CD14-positive monocyte (primary cell): ENCODE data around the gene APBA2. TPM values are rescaled to one million over a fixed set of nuclear protein-coding genes. Genes with fewer than 3 reads are reported as not detected.

Experiments used
- DNase-seq, 3 donors: peaks; one replicate each; pipeline ENCODE4 v3.0.0-alpha.2; 2011 to 2022
- H2AFZ ChIP-seq: 2 replicates; pipeline ENCODE4 v1.6.0; 2012; ENCODE audit warnings: mild to moderate bottlenecking, low read depth, low read length, inconsistent platforms; ENCODE audit not compliant: insufficient read depth, poor library complexity, severe bottlenecking
- H3K27ac ChIP-seq, 2 donors: 1 replicate in 1 of 2; 2 replicates in 1 of 2; pipeline ENCODE4 v1.5.1; 2012 to 2013; ENCODE audit warnings: low read length in 2 of 2, control low read depth in 1 of 2, inconsistent platforms in 1 of 2, low read depth in 1 of 2, mild to moderate bottlenecking in 1 of 2
- H3K27me3 ChIP-seq, 2 donors: one replicate each; pipeline versions ENCODE4 v1.6.0 to v1.6.1; 2011 to 2013; ENCODE audit warnings: low read length in 2 of 2; ENCODE audit not compliant: control insufficient read depth in 2 of 2, insufficient read depth in 2 of 2
- H3K36me3 ChIP-seq, 2 donors: replicated peaks in 1 of 2; 1 replicate in 1 of 2; 2 replicates in 1 of 2; pipeline versions ENCODE4 v1.5.1 to v1.6.1; 2012 to 2013; ENCODE audit warnings: low read length in 2 of 2, control low read depth in 1 of 2, inconsistent platforms in 1 of 2, mild to moderate bottlenecking in 1 of 2; ENCODE audit not compliant: insufficient read depth in 2 of 2, control insufficient read depth in 1 of 2
- H3K4me1 ChIP-seq, 2 donors: 1 replicate in 1 of 2; 2 replicates in 1 of 2; pipeline versions ENCODE4 v1.5.1 to v1.6.1; 2012 to 2013; ENCODE audit warnings: low read length in 2 of 2, control low read depth in 1 of 2, inconsistent platforms in 1 of 2, mild to moderate bottlenecking in 1 of 2, moderate library complexity in 1 of 2; ENCODE audit not compliant: insufficient read depth in 2 of 2, control insufficient read depth in 1 of 2
- H3K4me2 ChIP-seq: replicated peaks from 2 replicates; pipeline ENCODE3; 2012; ENCODE audit warnings: low read length, moderate library complexity, mild to moderate bottlenecking; ENCODE audit not compliant: poor library complexity, severe bottlenecking; ENCODE audit errors: extremely low read depth
- H3K4me3 ChIP-seq, 3 experiments: fragments of 200-600 bp in 1 of 3; sonication (generic) in 1 of 3; replicated peaks in 1 of 3; 1 replicate in 2 of 3; 2 replicates in 1 of 3; pipeline ENCODE4 v1.5.1; 2011 to 2013; ENCODE audit warnings: low read length in 3 of 3, mild to moderate bottlenecking in 3 of 3, control low read depth in 2 of 3, low read depth in 2 of 3, inconsistent platforms in 1 of 3, moderate library complexity in 1 of 3
- H3K79me2 ChIP-seq: 2 replicates; pipeline ENCODE4 v1.6.0; 2012; ENCODE audit warnings: mild to moderate bottlenecking, control low read depth, inconsistent platforms, low read length, moderate library complexity; ENCODE audit not compliant: insufficient read depth
- H3K9ac ChIP-seq: 2 replicates; pipeline ENCODE4 v1.6.0; 2017; ENCODE audit warnings: low read length, mild to moderate bottlenecking; ENCODE audit not compliant: insufficient read depth, poor library complexity, severe bottlenecking
- H3K9me3 ChIP-seq, 2 donors: replicated peaks in 1 of 2; 1 replicate in 1 of 2; 2 replicates in 1 of 2; pipeline versions ENCODE4 v1.5.1 to v1.6.1; 2012 to 2013; ENCODE audit warnings: low read length in 2 of 2, control low read depth in 1 of 2; ENCODE audit not compliant: control insufficient read depth in 1 of 2, insufficient read depth in 1 of 2
- H4K20me1 ChIP-seq: 2 replicates; pipeline ENCODE4 v1.6.0; 2012; ENCODE audit warnings: mild to moderate bottlenecking, low read length, control low read depth, moderate library complexity; ENCODE audit not compliant: insufficient read depth
- H3K27ac Mint-ChIP-seq, 7 donors: one replicate each; pipeline ENCODE4 v1.8.0; 2020; ENCODE audit warnings: mild to moderate bottlenecking in 7 of 7, mixed read lengths in 7 of 7, moderate library complexity in 6 of 7, inconsistent platforms in 2 of 7
- H3K27me3 Mint-ChIP-seq, 3 donors: one replicate each; pipeline ENCODE4 v1.8.0; 2021 to 2022; ENCODE audit warnings: low read depth in 3 of 3, mild to moderate bottlenecking in 3 of 3, mixed read lengths in 3 of 3, moderate library complexity in 3 of 3, inconsistent platforms in 1 of 3
- H3K36me3 Mint-ChIP-seq, 2 donors: one replicate each; pipeline ENCODE4 v1.8.0; 2020; ENCODE audit warnings: mixed read lengths in 2 of 2, inconsistent platforms in 1 of 2, mild to moderate bottlenecking in 1 of 2
- H3K4me1 Mint-ChIP-seq: one replicate; pipeline ENCODE4 v1.8.0; 2020; ENCODE audit warnings: mild to moderate bottlenecking, mixed read lengths
- H3K4me3 Mint-ChIP-seq, 2 donors: one replicate each; pipeline ENCODE4 v1.8.0; 2020; ENCODE audit warnings: mild to moderate bottlenecking in 2 of 2, mixed read lengths in 2 of 2, moderate library complexity in 1 of 2
- H3K9me3 Mint-ChIP-seq, 7 donors: one replicate each; pipeline ENCODE4 v1.8.0; 2020 to 2022; ENCODE audit warnings: mixed read lengths in 7 of 7, mild to moderate bottlenecking in 6 of 7, moderate library complexity in 6 of 7, inconsistent platforms in 2 of 7
- WGBS: methylation state at CpG from one replicate; pipeline ENCODE4 v1.1.5; 2013; ENCODE audit warnings: missing lambda C conversion rate; ENCODE audit not compliant: insufficient coverage; 5-methylcytosine and 5-hydroxymethylcytosine counted together
- intact Hi-C, 2 donors: fragments of 100-400 bp; cut with micrococcal nuclease; formaldehyde crosslinking; loops; one replicate each; pipeline versions ENCODE4 v1.15.0 to v1.15.1; 2023
- polyA plus RNA-seq, 3 donors: library from polyadenylated mRNA; depleted of rRNA in 1 of 3; unstranded in 2 of 3; stranded (reverse) in 1 of 3; fragments of 300-500 nt in 2 of 3; fragments of >200 nt in 1 of 3; fragmentation: Illumina TruSeq in 2 of 3; gene quantifications; 1 replicate in 2 of 3; 2 replicates in 1 of 3; pipeline ENCODE4 v1.2.3, GENCODE V29; 2012 to 2021
- TF ChIP-seq, protein P1 (sequence below): fragments of 200-600 bp; IDR thresholded peaks from one replicate; pipeline ENCODE4 v1.8.0; 2022; ENCODE audit warnings: antibody characterized with exemption, mild to moderate bottlenecking

The APBA2 gene
- polyA plus RNA-seq, 3 donors = 0.30 TPM; not detected in 2

GRCh38 chr15:29071882-29072273 lies 186.1 kb downstream of the APBA2 start:
- Histone ChIP-seq H3K4me2 (no peak overlapping the region), H3K4me1 (no peaks in the 10 kb centered on the region), H3K27me3 (no peaks in the 10 kb centered on the region), H3K9ac (no peak overlapping the region), H4K20me1 (no peaks in the 10 kb centered on the region), H3K9me3 (peaks cover 0 to 3% of the 10 kb centered on the region in 2 donors), H3K79me2 (no peaks in the 10 kb centered on the region), H2AFZ (no peak overlapping the region), H3K27ac (no peak overlapping the region), H3K36me3 (no peaks in the 10 kb centered on the region), H3K4me3 (no peak overlapping the region)
- 96% methylated on average over 5 of the region's 7 CpGs for WGBS
- Mint-ChIP-seq H3K4me3 (no peak overlapping the region), H3K4me1 (no peaks in the 10 kb centered on the region), H3K36me3 (no peaks in the 10 kb centered on the region), H3K27me3 (peaks cover 0 to 6% (median 2%) of the 10 kb centered on the region in 3 donors), H3K27ac (no peak overlapping the region), H3K9me3 (peaks cover 0 to 6% (median 4%) of the 10 kb centered on the region in 7 donors)
- TF ChIP-seq, protein P1, sequence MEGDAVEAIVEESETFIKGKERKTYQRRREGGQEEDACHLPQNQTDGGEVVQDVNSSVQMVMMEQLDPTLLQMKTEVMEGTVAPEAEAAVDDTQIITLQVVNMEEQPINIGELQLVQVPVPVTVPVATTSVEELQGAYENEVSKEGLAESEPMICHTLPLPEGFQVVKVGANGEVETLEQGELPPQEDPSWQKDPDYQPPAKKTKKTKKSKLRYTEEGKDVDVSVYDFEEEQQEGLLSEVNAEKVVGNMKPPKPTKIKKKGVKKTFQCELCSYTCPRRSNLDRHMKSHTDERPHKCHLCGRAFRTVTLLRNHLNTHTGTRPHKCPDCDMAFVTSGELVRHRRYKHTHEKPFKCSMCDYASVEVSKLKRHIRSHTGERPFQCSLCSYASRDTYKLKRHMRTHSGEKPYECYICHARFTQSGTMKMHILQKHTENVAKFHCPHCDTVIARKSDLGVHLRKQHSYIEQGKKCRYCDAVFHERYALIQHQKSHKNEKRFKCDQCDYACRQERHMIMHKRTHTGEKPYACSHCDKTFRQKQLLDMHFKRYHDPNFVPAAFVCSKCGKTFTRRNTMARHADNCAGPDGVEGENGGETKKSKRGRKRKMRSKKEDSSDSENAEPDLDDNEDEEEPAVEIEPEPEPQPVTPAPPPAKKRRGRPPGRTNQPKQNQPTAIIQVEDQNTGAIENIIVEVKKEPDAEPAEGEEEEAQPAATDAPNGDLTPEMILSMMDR = no peak
- no peak for DNase-seq
- intact Hi-C loops = no loop called here

- H3K4me1 ChIP-seq = no peaks in the 10 kb centered on the region
- no peak overlapping the region for H3K4me3 ChIP-seq
- no peaks in the 10 kb centered on the region for H4K20me1 ChIP-seq
- no peak overlapping the region for H3K27ac ChIP-seq
- H3K4me3 Mint-ChIP-seq = no peak overlapping the region
- H3K9me3 ChIP-seq = peaks cover 0 to 3% of the 10 kb centered on the region in 2 donors
- H3K36me3 Mint-ChIP-seq = no peaks in the 10 kb centered on the region
- H3K27ac Mint-ChIP-seq = no peak overlapping the region
- H2AFZ ChIP-seq = no peak overlapping the region
- H3K9ac ChIP-seq = no peak overlapping the region
- H3K4me1 Mint-ChIP-seq = no peaks in the 10 kb centered on the region
- H3K9me3 Mint-ChIP-seq = peaks cover 0 to 8% (median 4%) of the 10 kb centered on the region in 7 donors
- H3K27me3 Mint-ChIP-seq = peaks cover 0 to 6% (median 2%) of the 10 kb centered on the region in 3 donors
- intact Hi-C loops = no loop called here
- no peak for DNase-seq
- no peaks in the 10 kb centered on the region for H3K36me3 ChIP-seq
- WGBS = 94% methylated on average over 4 of the region's 5 CpGs
- no peak overlapping the region for H3K4me2 ChIP-seq
- no peaks in the 10 kb centered on the region for H3K27me3 ChIP-seq
- no peaks in the 10 kb centered on the region for H3K79me2 ChIP-seq
- TF ChIP-seq, protein P1 = no peak
These were observed 186.7 kb downstream of the APBA2 start for GRCh38 chr15:29072444-29072843.
